T-helper 2 cell treated with Interferon-gamma antibody and Interleukin-4, amounts not matched to agents 100 ng/mL and 5 ng/mL, for 36 hours (primary cell): ENCODE measurements around the gene NEURL4. TPM values are rescaled to one million over a fixed set of nuclear protein-coding genes. Genes with fewer than 3 reads are reported as not detected.
"Not testable (repeated sequence)": the region's sequence is repeated elsewhere in the genome, so short reads cannot be mapped to it uniquely, and the experiment has no call there.

Experiments used
- intact Hi-C: fragments of 100-400 bp; cut with micrococcal nuclease; formaldehyde crosslinking; loops from one replicate; pipeline ENCODE4 v1.15.1; 2023
- total RNA-seq: library from RNA; stranded (reverse); gene quantifications from 2 replicates; pipeline ENCODE4 v1.2.3, GENCODE V29; 2022

NEURL4 gene
- total RNA-seq = 38.5 and 44.1 TPM in 2 replicates

DNA sequence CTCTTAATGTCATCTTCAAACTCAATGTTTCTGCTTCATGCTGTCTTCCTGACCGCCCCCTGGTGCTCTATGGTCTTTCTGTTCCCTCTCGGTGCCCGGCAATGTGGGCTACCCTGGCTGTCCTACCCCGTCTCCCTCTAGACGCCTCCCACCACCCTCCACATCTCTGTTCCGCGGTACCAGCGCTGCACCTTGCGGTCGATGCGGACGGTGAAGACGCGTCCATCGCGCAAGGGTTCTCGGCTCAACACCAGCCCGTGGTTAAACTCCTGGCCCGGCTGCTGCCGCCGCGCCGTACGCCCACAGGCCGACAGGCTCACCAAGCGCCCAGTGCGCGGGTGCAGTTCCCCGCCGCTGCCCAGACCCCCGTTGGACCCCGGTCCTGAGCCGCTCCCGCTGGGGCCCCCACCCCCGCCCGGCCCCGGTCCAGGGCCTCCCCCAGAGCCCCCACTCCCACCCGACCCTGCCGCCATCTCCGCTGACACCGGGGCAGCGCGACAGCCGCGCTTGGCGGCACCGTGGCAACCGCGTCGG, at the start of gene NEURL4:
TSS of gene NEURL4 (minus strand) at position 496 of the 534 bp plus-strand sequence. CDS start at position 473, 23 bp downstream.
- intact Hi-C loops = loop anchor here (1.0 to 5.0 kb wide), 4 partner anchors 14 to 108 kb away; partner anchors contain the start of genes FGF11, GPS2 and TMEM102

- intact Hi-C loops = no loop called here
Observed at GRCh38 chr17:7374353-7374752, 45.2 kb upstream of the NEURL4 start.

DNA sequence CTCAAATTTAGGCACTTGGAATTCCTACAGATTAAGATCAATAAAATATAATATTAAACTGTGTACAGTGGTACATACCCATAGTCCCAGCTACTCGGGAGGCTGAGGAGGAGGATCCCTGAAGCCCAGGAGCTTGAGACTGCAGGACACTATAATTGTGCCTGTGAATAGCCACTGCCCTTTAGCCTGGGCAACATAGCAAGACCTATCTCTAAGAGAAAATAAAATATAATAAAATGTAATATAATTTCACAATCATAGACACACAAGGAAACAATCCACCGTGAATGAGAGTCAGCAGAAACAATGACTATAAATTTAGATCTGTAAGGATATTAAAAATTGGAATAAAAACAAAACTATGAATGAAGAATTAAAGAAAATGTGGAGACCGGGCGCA, 41.7 kb upstream of the NEURL4 start:
- intact Hi-C loops = no loop called here

DNA sequence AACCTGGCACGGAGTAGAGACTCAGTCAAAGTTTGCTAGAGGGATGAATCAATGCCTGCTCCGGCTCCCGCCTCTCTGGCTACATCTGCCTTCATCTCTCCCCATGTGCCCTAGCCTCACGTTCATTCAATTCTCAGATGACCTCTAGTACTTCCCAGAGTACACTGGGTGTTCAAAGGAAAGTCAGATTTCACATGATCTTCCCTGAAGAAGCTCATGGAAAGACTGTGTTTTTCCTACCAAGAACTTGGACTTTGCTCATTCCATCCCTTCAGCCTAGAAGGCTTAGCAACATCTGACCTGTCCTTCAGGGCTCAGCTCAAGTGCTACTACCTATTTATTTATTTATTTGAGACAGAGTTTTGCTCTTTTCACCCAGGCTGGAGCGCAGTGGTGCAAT, 40.7 kb upstream of the NEURL4 start:
- intact Hi-C loops = no loop called here

DNA sequence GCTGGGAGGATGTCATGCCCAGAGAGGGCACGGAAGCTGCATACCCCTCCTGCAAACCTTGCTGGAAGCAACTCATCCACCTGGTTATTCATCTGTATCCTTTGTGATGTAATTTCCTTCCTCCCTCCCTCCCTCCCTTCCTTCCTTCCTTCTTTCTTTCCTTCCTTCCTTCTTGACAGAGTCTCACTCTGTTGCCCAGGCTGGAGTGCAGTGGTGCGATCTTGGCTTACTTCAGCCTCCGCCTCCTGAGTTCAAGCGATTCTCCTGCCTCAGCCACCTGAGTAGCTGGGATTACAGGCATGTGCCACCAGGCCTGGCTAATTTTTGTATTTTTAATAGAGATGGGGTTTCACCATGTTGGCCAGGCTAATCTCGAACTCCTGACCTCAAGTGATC, 39.5 kb upstream of the NEURL4 start:
- intact Hi-C loops = not testable (repeated sequence)

DNA sequence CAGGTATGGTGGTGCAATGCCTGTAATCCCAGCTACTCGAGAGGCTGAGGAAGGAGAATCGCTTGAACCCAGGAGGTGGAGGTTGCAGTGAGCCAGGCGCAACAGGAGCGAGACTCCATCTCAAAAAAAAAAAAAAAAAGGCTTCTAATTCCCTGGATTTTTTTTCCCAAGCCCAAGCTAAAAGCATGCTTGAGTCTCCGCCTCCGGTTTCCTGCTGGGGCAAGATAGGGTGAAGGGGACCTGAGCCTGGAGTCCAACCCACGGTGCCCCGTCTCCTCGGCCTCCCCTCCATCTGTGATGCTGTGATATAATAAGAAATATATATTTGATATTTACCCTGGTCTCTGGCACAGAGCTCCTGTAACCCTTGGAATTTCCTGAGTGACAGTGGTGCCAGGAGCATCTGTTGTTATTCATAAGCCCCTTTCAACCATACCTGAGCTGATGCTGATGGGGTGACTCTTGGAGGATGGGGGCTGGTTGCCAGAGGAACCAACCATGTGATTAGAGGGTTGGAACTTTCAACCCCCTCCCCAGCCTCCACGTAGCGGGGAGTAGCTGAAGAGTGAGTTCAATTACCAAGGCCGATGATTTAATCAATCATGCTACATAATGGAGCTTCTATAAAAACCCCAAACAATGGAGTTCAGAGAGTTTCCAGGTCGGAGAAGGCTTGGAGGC, 38.9 kb upstream of the NEURL4 start:
- intact Hi-C loops = no loop called here

GRCh38 chr17:7367083-7367482, 37.9 kb upstream of the NEURL4 start:
- intact Hi-C loops = no loop called here

DNA sequence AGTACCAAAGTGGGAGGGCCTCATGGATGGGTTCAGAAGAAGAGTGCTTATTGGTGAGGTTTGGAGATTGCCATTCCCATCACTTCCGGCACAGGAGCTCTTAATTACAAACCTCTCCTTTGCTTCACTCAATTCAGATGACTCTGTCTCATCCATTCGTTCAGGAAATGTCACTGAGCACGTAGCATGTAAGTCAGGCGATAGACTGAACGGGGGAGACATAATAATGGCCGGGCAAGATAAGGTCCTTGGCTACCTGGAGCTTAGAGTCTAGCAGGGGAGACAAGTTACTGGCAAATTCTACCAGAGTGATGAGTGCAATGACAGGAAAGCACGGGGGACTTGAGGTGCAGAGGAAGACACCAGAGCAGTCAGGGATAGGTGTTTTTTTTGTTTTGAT, 36.8 kb upstream of the NEURL4 start:
- intact Hi-C loops = not testable (repeated sequence)

GRCh38 chr17:7363311-7363710, 34.2 kb upstream of the NEURL4 start:
- intact Hi-C loops = no loop called here

DNA sequence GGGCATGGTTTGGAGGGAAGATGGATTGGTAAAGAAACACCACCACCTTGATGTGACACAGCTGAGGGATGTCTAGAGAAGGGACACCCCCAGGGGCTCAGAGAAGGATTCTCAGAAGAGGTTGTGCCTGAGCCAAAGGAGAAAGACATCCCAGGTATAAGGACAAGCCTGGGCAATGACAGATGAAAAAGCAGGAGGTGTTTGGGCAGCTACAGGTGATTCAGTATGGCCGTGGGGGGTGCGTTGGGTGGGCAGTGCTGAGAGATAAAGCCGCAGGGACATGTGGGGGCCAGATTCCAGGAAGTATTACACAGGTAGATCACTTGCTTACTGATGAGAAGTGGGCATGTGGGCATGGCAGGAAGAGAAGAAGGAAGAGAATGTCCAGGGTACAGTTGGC, 32.8 kb upstream of the NEURL4 start:
- intact Hi-C loops = no loop called here

DNA sequence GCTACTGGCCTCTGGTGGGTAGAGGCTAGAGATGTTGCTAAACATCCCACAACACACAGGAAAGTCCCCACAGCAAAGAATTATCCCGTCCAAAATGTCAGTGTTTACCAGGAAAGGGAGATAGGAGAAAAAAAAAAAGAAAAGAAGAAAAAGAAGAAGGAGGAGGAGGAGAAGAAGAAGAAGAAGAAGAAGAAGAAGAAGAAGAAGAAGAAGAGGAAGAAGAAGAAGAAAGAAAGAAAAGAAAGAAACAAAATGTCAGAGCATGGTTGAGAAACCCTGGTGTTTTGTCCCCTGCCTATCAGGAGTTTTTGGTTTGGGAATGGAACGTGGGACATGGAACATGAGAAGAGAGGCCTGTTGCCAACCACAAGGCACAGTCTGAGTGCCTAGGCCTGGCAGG, 28.2 kb upstream of the NEURL4 start:
- intact Hi-C loops = loop anchor here (10.0 kb wide), 1 partner anchor 127 kb away; the partner anchor contains the start of genes POLR2A and SLC35G6

DNA sequence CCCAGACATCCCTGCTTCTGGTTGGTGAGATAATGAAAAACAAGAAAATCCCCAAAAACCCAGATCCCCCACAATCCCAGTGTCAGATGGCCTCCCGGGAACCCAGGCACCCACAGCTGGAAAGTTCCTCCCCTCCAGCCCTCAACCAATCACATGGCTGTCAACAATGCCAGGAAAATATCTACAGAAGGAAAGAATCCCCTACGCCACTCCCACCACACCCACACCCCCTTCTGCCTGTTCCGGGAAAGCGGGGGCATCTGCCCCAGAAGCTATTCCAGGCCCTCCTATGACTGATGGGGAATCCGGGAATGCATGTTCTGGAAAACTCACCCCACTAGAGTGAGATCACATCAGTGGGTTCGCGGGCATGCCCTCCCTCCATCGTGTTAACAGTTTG, 27.6 kb upstream of the NEURL4 start:
- intact Hi-C loops = loop anchor here (1.0 to 10.0 kb wide), 3 partner anchors 79 to 205 kb away; partner anchors contain the start of genes POLR2A, SENP3, SLC35G6 and TMEM102

DNA sequence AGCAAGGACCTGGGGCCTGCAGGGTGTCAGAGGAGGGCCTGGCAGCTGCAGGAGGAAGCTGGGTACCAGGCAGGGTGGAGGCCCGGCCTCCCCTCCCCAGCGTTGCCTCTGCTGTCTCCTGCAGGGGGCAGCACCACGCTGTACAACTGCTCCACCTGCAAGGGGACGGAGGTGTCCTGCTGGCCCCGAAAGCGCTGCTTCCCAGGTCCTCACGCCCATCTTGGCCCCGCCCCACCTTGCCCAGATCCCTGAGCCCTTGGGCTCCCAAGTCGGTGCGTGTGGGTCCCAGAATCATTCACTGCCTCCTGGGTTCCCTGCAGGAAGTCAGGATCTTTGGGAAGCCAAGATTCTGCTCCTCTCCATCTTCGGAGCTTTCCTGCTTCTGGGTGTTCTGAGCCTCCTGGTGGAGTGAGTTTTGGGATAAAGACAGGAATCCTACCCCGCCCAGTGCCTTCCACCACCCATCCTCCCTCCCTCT, 27.0 kb upstream of the NEURL4 start:
- intact Hi-C loops = loop anchor here (1.0 to 10.0 kb wide), 3 partner anchors 79 to 205 kb away; partner anchors contain the start of genes POLR2A, SENP3, SLC35G6 and TMEM102

GRCh38 chr17:7355573-7355972, 26.4 kb upstream of the NEURL4 start:
- intact Hi-C loops = loop anchor here (10.0 kb wide), 1 partner anchor 129 kb away; the partner anchor contains the start of genes POLR2A and SLC35G6

DNA sequence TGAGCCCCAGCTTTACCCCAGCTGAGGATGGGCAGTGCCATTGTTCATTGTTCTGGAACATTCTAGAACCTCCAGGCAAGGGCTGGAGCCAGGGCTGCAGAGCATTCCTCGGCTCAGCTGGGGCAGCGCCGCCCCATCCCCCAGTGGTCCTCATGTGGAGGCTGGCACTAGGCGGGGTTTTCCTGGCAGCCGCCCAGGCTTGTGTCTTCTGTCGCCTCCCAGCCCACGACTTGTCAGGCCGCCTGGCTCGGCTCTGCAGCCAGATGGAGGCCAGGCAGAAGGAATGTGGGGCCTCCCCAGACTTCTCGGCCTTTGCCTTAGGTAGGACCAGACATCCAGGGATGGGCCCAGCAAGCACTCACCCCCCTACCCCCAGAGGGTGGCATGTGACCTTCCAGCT, 25.9 kb upstream of the NEURL4 start, which contains the start of gene TMEM95:
TSS of gene TMEM95 (plus strand) at position 104 of the 400 bp plus-strand sequence. CDS start at position 153, 49 bp downstream.
- intact Hi-C loops = loop anchor here (10.0 kb wide), 1 partner anchor 130 kb away; the partner anchor contains the start of genes POLR2A and SLC35G6

- intact Hi-C loops = loop anchor here (5.0 to 10.0 kb wide), 4 partner anchors 47 to 333 kb away; partner anchors contain the start of genes EIF5A, POLR2A, SLC35G6 and TMEM256
Observed at GRCh38 chr17:7354262-7354843, 25.2 kb upstream of the NEURL4 start.

DNA sequence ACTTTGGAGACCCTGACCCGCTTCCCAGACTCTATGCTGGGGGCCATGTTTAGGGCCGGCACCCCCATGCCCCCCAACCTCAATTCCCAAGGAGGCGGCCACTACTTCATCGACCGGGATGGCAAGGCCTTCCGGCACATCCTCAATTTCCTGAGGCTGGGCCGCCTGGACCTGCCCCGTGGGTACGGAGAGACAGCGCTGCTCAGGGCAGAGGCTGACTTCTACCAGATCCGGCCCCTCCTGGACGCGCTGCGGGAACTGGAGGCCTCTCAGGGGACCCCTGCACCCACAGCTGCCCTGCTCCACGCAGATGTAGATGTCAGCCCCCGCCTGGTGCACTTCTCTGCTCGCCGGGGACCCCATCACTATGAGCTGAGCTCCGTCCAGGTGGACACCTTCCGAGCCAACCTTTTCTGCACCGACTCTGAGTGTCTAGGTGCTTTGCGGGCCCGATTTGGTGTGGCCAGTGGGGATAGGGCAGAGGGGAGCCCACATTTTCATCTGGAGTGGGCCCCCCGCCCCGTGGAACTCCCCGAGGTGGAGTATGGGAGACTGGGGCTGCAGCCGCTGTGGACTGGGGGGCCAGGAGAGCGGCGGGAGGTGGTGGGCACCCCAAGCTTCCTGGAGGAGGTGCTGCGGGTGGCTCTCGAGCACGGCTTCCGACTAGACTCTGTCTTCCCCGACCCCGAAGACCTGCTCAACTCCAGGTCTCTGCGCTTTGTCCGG, 23.9 kb upstream of the NEURL4 start:
- intact Hi-C loops = loop anchor here (5.0 to 10.0 kb wide), 4 partner anchors 46 to 334 kb away; partner anchors contain the start of genes EIF5A, POLR2A, SLC35G6 and TMEM256

DNA sequence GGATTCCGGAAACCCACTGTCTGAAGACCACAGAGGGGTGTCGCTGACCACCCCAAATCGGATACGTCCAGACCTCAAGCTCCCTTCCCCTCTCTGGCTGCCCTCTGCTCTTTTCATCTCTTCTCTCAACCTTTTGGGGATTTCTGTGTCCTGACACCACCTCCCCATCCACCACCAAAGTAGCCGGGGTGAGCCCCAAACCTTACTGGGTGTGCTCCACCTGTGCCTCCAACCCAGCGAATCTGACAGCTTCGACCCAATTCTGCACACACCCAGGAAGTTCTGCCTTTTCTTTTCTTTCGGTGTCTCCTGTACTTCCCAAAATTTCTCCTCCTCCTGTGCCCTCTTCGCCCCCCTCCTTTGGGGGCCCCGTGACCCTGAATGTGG, 23.4 kb upstream of the NEURL4 start:
- intact Hi-C loops = loop anchor here (5.0 to 10.0 kb wide), 4 partner anchors 45 to 335 kb away; partner anchors contain the start of genes EIF5A, POLR2A, SLC35G6 and TMEM256

DNA sequence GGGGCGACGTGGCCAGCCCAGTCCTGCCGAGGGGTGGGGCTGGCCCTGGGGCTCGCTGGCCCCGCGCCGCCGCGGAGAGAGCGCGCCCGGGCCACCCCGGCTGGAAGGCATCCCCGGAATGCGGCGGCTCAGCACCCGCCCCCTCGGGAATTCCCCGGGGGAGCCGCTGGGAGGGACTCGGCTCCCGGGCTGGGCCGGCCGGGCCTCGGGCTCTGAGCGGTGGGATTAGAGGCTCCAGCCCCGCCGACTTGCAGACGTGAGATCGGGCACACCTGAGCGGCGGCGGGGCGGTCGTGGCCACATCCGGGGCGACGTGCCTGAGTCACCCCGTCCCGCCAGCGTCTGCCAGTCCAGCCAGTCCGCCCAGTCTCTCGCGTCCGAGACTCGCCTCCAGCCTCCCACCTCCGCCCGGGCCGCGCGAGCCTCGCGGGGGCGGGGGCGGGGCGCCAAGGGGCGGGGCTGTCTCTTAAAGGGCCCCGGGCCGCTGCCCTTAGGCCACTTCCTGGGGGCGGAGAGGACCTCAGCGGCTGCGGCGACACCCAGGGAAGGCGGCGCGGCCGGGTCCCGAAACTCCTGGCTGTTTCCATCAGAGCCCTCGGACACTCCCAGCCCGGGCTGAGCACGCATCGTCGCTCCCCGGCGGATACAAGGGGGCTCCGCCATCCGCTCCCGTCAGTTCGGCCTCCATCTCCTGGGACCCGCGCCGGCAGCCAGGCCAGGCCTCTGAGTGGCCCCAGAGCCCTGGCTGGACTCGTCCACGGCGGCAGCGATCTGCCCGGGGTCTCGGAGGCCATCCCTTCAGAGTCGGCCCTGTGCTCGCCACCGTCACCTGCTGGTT, 22.7 kb upstream of the NEURL4 start, which contains the start of gene KCTD11:
TSS of gene KCTD11 (plus strand) at position 498 of the 838 bp plus-strand sequence.
- intact Hi-C loops = loop anchor here (1.0 to 10.0 kb wide), 7 partner anchors 15 to 335 kb away; partner anchors contain the start of genes ACAP1, EIF5A, NEURL4 and POLR2A
